Tibial artery (tissue), 4 donors: Measurements from ENCODE around the gene POU2F1.

ENCODE experiments used
- DNase-seq, 2 donors: peaks; one replicate each; pipeline ENCODE4 v3.0.0-alpha.2; 2019
- H3K27ac ChIP-seq, 2 donors: fragments of 200-600 bp; sonication (generic) in 1 of 2; 1 replicate in 1 of 2; 2 replicates in 1 of 2; pipeline ENCODE4 v1.5.1; 2018 to 2019; ENCODE audit warnings: mild to moderate bottlenecking in 1 of 2
- H3K27me3 ChIP-seq, 2 donors: fragments of 200-600 bp; sonication (generic) in 1 of 2; one replicate each; pipeline versions ENCODE4 v1.5.1 to v1.6.0; 2016 to 2019
- H3K36me3 ChIP-seq, 3 donors: fragments of 200-600 bp; sonication (generic) in 2 of 3; one replicate each; pipeline ENCODE4 v1.5.1; 2016 to 2019; ENCODE audit warnings: mild to moderate bottlenecking in 2 of 3
- H3K4me1 ChIP-seq, 4 donors: fragments of 200-600 bp; sonication (generic) in 2 of 4; 1 replicate in 3 of 4; 2 replicates in 1 of 4; pipeline ENCODE4 v1.5.1; 2016 to 2019
- H3K4me3 ChIP-seq, 2 donors: fragments of 200-600 bp; sonication (generic) in 1 of 2; 1 replicate in 1 of 2; 2 replicates in 1 of 2; pipeline ENCODE4 v1.5.1; 2018 to 2019; ENCODE audit warnings: mild to moderate bottlenecking in 2 of 2
- H3K9me3 ChIP-seq, 3 donors: fragments of 200-600 bp; sonication (generic) in 1 of 3; one replicate each; pipeline ENCODE4 v1.5.1; 2016 to 2019
- intact Hi-C: fragments of 100-400 bp; cut with DNase I; formaldehyde crosslinking; loops from one replicate; pipeline ENCODE4 v1.15.0; 2023; ENCODE audit warnings: low total_unique reads
- TF ChIP-seq, protein P1 (sequence below), 2 experiments: fragments of 200-600 bp in 1 of 2; fragments of 450-650 bp in 1 of 2; IDR thresholded peaks; one replicate each; pipeline ENCODE4 v1.5.1; 2017 to 2019; ENCODE audit warnings: antibody characterized with exemption in 2 of 2, mild to moderate bottlenecking in 1 of 2, moderate library complexity in 1 of 2

POU2F1 gene

DNA sequence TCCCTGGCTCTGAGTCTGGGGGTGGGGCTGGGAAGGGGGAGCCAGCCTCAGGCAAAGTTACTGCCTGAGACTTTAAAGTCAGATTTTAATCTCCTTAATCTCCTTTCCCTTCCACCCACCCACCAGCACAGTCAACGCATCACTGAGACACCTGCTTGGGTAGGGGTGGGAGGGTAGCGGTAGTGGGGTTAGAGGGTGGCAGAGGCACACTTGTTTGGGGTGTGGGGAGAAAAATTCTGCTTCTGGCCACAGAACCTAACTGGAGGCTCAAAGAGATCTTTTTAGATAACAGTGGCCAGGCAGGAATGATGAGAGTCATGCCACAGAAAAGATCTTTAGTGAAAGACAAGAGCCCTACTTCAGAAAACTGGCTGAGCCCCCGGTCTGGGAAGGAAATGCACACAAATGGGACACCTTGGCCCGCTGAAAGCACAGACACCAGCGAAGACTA lies 253.5 kb downstream of the POU2F1 start:
- intact Hi-C loops, result no loop called here
- no peak for DNase-seq
- no peaks in the 10 kb centered on the region for H3K36me3 ChIP-seq
- H3K9me3 ChIP-seq, result no peaks in the 10 kb centered on the region
- no peaks in the 10 kb centered on the region for H3K4me1 ChIP-seq
- TF ChIP-seq, protein P1, sequence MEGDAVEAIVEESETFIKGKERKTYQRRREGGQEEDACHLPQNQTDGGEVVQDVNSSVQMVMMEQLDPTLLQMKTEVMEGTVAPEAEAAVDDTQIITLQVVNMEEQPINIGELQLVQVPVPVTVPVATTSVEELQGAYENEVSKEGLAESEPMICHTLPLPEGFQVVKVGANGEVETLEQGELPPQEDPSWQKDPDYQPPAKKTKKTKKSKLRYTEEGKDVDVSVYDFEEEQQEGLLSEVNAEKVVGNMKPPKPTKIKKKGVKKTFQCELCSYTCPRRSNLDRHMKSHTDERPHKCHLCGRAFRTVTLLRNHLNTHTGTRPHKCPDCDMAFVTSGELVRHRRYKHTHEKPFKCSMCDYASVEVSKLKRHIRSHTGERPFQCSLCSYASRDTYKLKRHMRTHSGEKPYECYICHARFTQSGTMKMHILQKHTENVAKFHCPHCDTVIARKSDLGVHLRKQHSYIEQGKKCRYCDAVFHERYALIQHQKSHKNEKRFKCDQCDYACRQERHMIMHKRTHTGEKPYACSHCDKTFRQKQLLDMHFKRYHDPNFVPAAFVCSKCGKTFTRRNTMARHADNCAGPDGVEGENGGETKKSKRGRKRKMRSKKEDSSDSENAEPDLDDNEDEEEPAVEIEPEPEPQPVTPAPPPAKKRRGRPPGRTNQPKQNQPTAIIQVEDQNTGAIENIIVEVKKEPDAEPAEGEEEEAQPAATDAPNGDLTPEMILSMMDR (IDR thresholded peaks at IDR 0.05), result no peak
- no peak overlapping the region for H3K27ac ChIP-seq
- no peak overlapping the region for H3K4me3 ChIP-seq
- no peaks in the 10 kb centered on the region for H3K27me3 ChIP-seq

DNA sequence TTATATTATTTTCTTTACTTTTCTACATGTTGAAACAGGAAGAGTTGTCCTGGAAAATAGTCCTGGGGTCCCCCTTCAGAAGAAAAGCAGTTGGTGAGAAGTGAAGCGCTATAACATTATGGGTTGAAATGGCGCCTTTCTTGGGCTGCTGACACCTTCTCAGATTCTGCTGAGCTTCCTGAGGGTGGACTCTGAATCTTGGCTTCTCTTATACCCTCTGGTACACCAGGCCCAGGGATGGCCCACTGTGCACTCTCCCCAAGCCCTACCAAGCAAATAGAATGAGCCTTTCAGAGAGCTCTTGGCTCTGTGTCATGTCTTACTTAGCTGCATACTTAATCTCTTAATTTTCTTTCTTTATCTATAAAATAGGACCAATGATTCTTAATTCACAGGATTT lies 255.4 kb downstream of the POU2F1 start:
- Histone ChIP-seq H3K4me1 (no peaks in the 10 kb centered on the region), H3K27me3 (no peaks in the 10 kb centered on the region), H3K36me3 (no peaks in the 10 kb centered on the region), H3K9me3 (no peaks in the 10 kb centered on the region), H3K27ac (no peak overlapping the region), H3K4me3 (no peak overlapping the region)
- intact Hi-C loops, result no loop called here
- no peak for DNase-seq
- TF ChIP-seq, protein P1 (IDR thresholded peaks at IDR 0.05), result no peak
